ENCODE results near the gene TK2.

The TK2 gene

GRCh38 chr16:66575060-66575459 is 25.1 kb upstream of the TK2 start:
- no peaks in the 10 kb centered on the region for H3K9me3 ChIP-seq (ENCODE audit: insufficient read depth, low read depth, low read length)
- peak overlapping the region; percentile 33 for H3K4me2 ChIP-seq (ENCODE audit: low read depth, low read length, poor library complexity, severe bottlenecking)
- no peak overlapping the region for H3K4me3 ChIP-seq (ENCODE audit: low read length, poor library complexity, severe bottlenecking)
- 0 out of 2 replicates have a peak, but pooled peaks cover 5% of the 10 kb centered on the region for H3F3A ChIP-seq (ENCODE audit: low read depth)
- H3K79me2 ChIP-seq (ENCODE audit: insufficient read depth, low read length), result no peaks in the 10 kb centered on the region
- H3K27me3 ChIP-seq (ENCODE audit: insufficient read depth, low read length, poor library complexity, severe bottlenecking), result no peaks in the 10 kb centered on the region
- no peak overlapping the region for H2AFZ ChIP-seq (ENCODE audit: low read length)
- TF ChIP-seq CTCF (conservative IDR thresholded peaks at IDR 0.05; ENCODE audit: low read length) (0 out of 2 replicates have a peak, but pooled peaks have one; percentile 11), EZH2phosphoT487 (IDR thresholded peaks at IDR 0.05; ENCODE audit: borderline replicate concordance) (no peak)
- no peak overlapping the region for H3K9ac ChIP-seq (ENCODE audit: low read depth, low read length, poor library complexity, severe bottlenecking)
- no peaks in the 10 kb centered on the region for H3K36me3 ChIP-seq (ENCODE audit: insufficient read depth, low read length)
- no peaks in the 10 kb centered on the region for H4K20me1 ChIP-seq (ENCODE audit: insufficient read depth, low read length, poor library complexity, severe bottlenecking)
- H3K9me2 ChIP-seq (replicated peaks; ENCODE audit: low read depth, low read length), result no peaks in the 10 kb centered on the region
- H3K4me1 ChIP-seq (ENCODE audit: insufficient read depth, low read length, poor library complexity, severe bottlenecking), result peaks cover 64% of the 10 kb centered on the region

GRCh38 chr16:66574531-66574930 is 24.6 kb upstream of the TK2 start:
- no peak overlapping the region for H2AFZ ChIP-seq (ENCODE audit: low read length)
- H4K20me1 ChIP-seq (ENCODE audit: insufficient read depth, low read length, poor library complexity, severe bottlenecking), result no peaks in the 10 kb centered on the region
- no peak overlapping the region for H3K4me3 ChIP-seq (ENCODE audit: low read length, poor library complexity, severe bottlenecking)
- no peaks in the 10 kb centered on the region for H3K9me2 ChIP-seq (replicated peaks; ENCODE audit: low read depth, low read length)
- H3K27me3 ChIP-seq (ENCODE audit: insufficient read depth, low read length, poor library complexity, severe bottlenecking), result no peaks in the 10 kb centered on the region
- no peak overlapping the region for H3K9ac ChIP-seq (ENCODE audit: low read depth, low read length, poor library complexity, severe bottlenecking)
- no peaks in the 10 kb centered on the region for H3K79me2 ChIP-seq (ENCODE audit: insufficient read depth, low read length)
- H3F3A ChIP-seq (ENCODE audit: low read depth), result 0 out of 2 replicates have a peak, but pooled peaks cover 5% of the 10 kb centered on the region
- peaks cover 64% of the 10 kb centered on the region for H3K4me1 ChIP-seq (ENCODE audit: insufficient read depth, low read length, poor library complexity, severe bottlenecking)
- peak overlapping the region; percentile 33 for H3K4me2 ChIP-seq (ENCODE audit: low read depth, low read length, poor library complexity, severe bottlenecking)
- H3K9me3 ChIP-seq (ENCODE audit: insufficient read depth, low read depth, low read length), result no peaks in the 10 kb centered on the region
- no peaks in the 10 kb centered on the region for H3K36me3 ChIP-seq (ENCODE audit: insufficient read depth, low read length)
- TF ChIP-seq EZH2phosphoT487 (IDR thresholded peaks at IDR 0.05; ENCODE audit: borderline replicate concordance) (no peak), CTCF (conservative IDR thresholded peaks at IDR 0.05; ENCODE audit: low read length) (no peak)

GRCh38 chr16:66574081-66574480 is 24.2 kb upstream of the TK2 start:
- TF ChIP-seq CTCF (conservative IDR thresholded peaks at IDR 0.05; ENCODE audit: low read length) (no peak), EZH2phosphoT487 (IDR thresholded peaks at IDR 0.05; ENCODE audit: borderline replicate concordance) (no peak)
- Histone ChIP-seq H3K9me3 (ENCODE audit: insufficient read depth, low read depth, low read length) (no peaks in the 10 kb centered on the region), H2AFZ (ENCODE audit: low read length) (no peak overlapping the region), H3K4me1 (ENCODE audit: insufficient read depth, low read length, poor library complexity, severe bottlenecking) (peaks cover 66% of the 10 kb centered on the region), H3K4me2 (ENCODE audit: low read depth, low read length, poor library complexity, severe bottlenecking) (peak overlapping the region; percentile 33), H3K4me3 (ENCODE audit: low read length, poor library complexity, severe bottlenecking) (no peak overlapping the region), H3K36me3 (ENCODE audit: insufficient read depth, low read length) (no peaks in the 10 kb centered on the region), H3K27me3 (ENCODE audit: insufficient read depth, low read length, poor library complexity, severe bottlenecking) (no peaks in the 10 kb centered on the region), H3K9ac (ENCODE audit: low read depth, low read length, poor library complexity, severe bottlenecking) (no peak overlapping the region), H4K20me1 (ENCODE audit: insufficient read depth, low read length, poor library complexity, severe bottlenecking) (no peaks in the 10 kb centered on the region), H3K79me2 (ENCODE audit: insufficient read depth, low read length) (no peaks in the 10 kb centered on the region), H3F3A (ENCODE audit: low read depth) (peaks cover 5% of the 10 kb centered on the region; the same call in 1 of the 2 replicates), H3K9me2 (replicated peaks; ENCODE audit: low read depth, low read length) (no peaks in the 10 kb centered on the region)

Data from Loucy (cell line).